ENCODE results near the gene KCNH1. TPM values are rescaled to one million over a fixed set of nuclear protein-coding genes. Genes with fewer than 3 reads are reported as not detected.

KCNH1 gene
- total RNA-seq, 1 experiment from 2014 or later, result not detected

DNA sequence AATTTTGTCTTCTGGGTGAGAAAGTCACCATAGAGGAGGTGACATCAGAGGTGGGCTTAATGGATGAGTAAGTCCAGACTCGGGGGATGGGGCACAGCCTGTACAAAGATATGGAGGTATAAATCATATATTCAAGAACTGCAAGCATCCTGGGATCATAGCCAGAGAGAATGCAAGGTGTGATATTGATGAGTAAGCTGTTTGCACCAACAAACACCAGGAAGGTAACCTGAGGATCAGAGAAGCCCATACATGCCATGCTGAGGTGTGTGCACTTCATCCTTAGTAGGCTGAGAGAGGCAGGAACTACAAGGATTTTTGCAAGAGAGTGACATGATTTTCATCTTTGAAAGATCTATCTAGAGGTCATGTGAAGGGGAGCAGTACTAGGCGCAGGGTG is 498.8 kb downstream of the KCNH1 start:
- Histone ChIP-seq H3K9me2 (ENCODE audit: insufficient read depth) (no peaks in the 10 kb centered on the region), H2AFZ (ENCODE audit: low read depth, low read length, poor library complexity, severe bottlenecking) (no peak overlapping the region), H3K9me3 (ENCODE audit: control insufficient read depth in 1 of 2, insufficient read depth in 1 of 2, low read depth in 1 of 2, low read length in 2 of 2) (no peaks in the 10 kb centered on the region), H3K27ac (ENCODE audit: low read depth, low read length) (no peak overlapping the region), H4K20me1 (ENCODE audit: insufficient read depth) (no peaks in the 10 kb centered on the region), H3K9ac (ENCODE audit: low read length) (no peak overlapping the region), H3K36me3 (ENCODE audit: control insufficient read depth in 1 of 2, insufficient read depth in 2 of 2, low read length in 2 of 2) (no peaks in the 10 kb centered on the region), H3K4me1 (ENCODE audit: control insufficient read depth in 1 of 2, insufficient read depth in 2 of 2, low read length in 2 of 2) (no peaks in the 10 kb centered on the region), H3K79me2 (ENCODE audit: insufficient read depth, low read length) (no peaks in the 10 kb centered on the region), H3K27me3 (ENCODE audit: insufficient read depth, low read length) (peaks cover 19% of the 10 kb centered on the region), H3K4me2 (ENCODE audit: low read length) (no peak overlapping the region), H3K4me3 (replicated peaks in 1 of 2; ENCODE audit: low read depth in 1 of 2, low read length in 2 of 2) (no peak overlapping the region)
- RAD21 ChIA-PET (ENCODE audit: low non-redundant PET in 1 of 2, low total read pairs in 2 of 2, uncharacterized antibody in 2 of 2, unreplicated experiment in 2 of 2), result no interaction called here
- DNase-seq (ENCODE audit: low read depth, low spot score), result no peak
- intact Hi-C loops (cut with micrococcal nuclease), result no loop called here
- no peak for TF ChIP-seq ZFX (IDR thresholded peaks at IDR 0.05)
- CTCF ChIA-PET, result no interaction called here
- no peak for ATAC-seq
- BruUV-seq (replicated peaks), result no TSS peak
- POLR2A ChIA-PET, result no interaction called here

DNA sequence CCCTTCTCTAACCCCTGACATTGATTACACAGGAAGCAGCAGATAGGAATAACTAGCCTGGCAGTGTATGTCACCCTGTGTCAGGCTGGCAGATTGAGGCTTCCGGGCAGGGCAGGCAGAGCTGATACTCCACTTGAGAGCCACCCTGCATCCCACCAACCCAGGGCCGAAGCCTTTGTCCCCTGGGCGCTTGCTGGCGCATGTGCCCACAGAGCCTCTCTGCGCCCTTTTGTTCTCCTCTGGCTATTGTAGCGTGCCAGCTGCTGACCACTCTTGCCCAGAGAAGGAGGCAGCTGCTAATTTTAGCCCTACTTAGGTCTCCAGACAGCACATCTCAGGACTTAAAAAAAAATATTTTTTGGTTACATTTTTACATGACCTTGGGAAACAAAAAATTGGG is 500.3 kb downstream of the KCNH1 start:
- intact Hi-C loops (cut with micrococcal nuclease), result no loop called here
- Histone ChIP-seq H3K27ac (ENCODE audit: low read depth, low read length) (no peak overlapping the region), H3K27me3 (ENCODE audit: insufficient read depth, low read length) (peaks cover 19% of the 10 kb centered on the region), H3K4me3 (replicated peaks in 1 of 2; ENCODE audit: low read depth in 1 of 2, low read length in 2 of 2) (no peak overlapping the region), H3K79me2 (ENCODE audit: insufficient read depth, low read length) (no peaks in the 10 kb centered on the region), H3K4me2 (ENCODE audit: low read length) (no peak overlapping the region), H3K9me2 (ENCODE audit: insufficient read depth) (no peaks in the 10 kb centered on the region), H4K20me1 (ENCODE audit: insufficient read depth) (no peaks in the 10 kb centered on the region), H3K9me3 (ENCODE audit: control insufficient read depth in 1 of 2, insufficient read depth in 1 of 2, low read depth in 1 of 2, low read length in 2 of 2) (no peaks in the 10 kb centered on the region), H2AFZ (ENCODE audit: low read depth, low read length, poor library complexity, severe bottlenecking) (no peak overlapping the region), H3K4me1 (ENCODE audit: control insufficient read depth in 1 of 2, insufficient read depth in 2 of 2, low read length in 2 of 2) (no peaks in the 10 kb centered on the region), H3K9ac (ENCODE audit: low read length) (no peak overlapping the region), H3K36me3 (ENCODE audit: control insufficient read depth in 1 of 2, insufficient read depth in 2 of 2, low read length in 2 of 2) (no peaks in the 10 kb centered on the region)
- no peak for TF ChIP-seq EGR1 (IDR thresholded peaks at IDR 0.05; ENCODE audit: low read depth)
- no peak for TF ChIP-seq SIN3A (IDR thresholded peaks at IDR 0.05; ENCODE audit: low read depth)
- ChIA-PET POLR2A (no interaction called here), CTCF (no interaction called here), RAD21 (ENCODE audit: low non-redundant PET in 1 of 2, low total read pairs in 2 of 2, uncharacterized antibody in 2 of 2, unreplicated experiment in 2 of 2) (no interaction called here)
- no TSS peak for BruUV-seq (replicated peaks)
- DNase-seq (ENCODE audit: low read depth, low spot score), result no peak
- ATAC-seq, result no peak

DNA sequence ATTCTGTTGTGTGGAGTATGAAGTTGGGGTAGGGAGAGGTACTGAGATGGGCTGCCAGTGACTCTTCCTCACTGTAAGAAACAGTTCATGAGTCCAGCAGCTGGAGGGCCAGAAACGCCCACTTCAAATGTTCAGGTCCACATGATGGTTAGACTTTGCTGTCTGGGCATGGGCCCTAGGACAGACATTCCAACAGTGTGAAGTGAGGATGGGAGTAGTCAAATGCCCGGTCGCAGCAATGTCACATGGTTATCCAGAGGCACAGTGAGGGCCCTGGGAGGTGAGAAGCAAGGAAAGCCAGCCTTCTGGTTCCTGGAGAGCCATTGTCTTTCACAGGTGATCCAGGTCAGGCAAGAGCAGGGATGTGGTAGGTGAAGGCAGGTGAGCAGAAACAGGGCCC is 500.8 kb downstream of the KCNH1 start:
- Histone ChIP-seq H3K4me3 (replicated peaks in 1 of 2; ENCODE audit: low read depth in 1 of 2, low read length in 2 of 2) (no peak overlapping the region), H3K4me2 (ENCODE audit: low read length) (no peak overlapping the region), H3K9ac (ENCODE audit: low read length) (no peak overlapping the region), H3K9me2 (ENCODE audit: insufficient read depth) (no peaks in the 10 kb centered on the region), H3K79me2 (ENCODE audit: insufficient read depth, low read length) (no peaks in the 10 kb centered on the region), H3K4me1 (ENCODE audit: control insufficient read depth in 1 of 2, insufficient read depth in 2 of 2, low read length in 2 of 2) (no peaks in the 10 kb centered on the region), H3K36me3 (ENCODE audit: control insufficient read depth in 1 of 2, insufficient read depth in 2 of 2, low read length in 2 of 2) (no peaks in the 10 kb centered on the region), H3K27ac (ENCODE audit: low read depth, low read length) (no peak overlapping the region), H3K27me3 (ENCODE audit: insufficient read depth, low read length) (peaks cover 16% of the 10 kb centered on the region), H3K9me3 (ENCODE audit: control insufficient read depth in 1 of 2, insufficient read depth in 1 of 2, low read depth in 1 of 2, low read length in 2 of 2) (no peaks in the 10 kb centered on the region), H4K20me1 (ENCODE audit: insufficient read depth) (no peaks in the 10 kb centered on the region), H2AFZ (ENCODE audit: low read depth, low read length, poor library complexity, severe bottlenecking) (no peak overlapping the region)
- ChIA-PET CTCF (no interaction called here), POLR2A (no interaction called here), RAD21 (ENCODE audit: low non-redundant PET in 1 of 2, low total read pairs in 2 of 2, uncharacterized antibody in 2 of 2, unreplicated experiment in 2 of 2) (no interaction called here)
- no peak for TF ChIP-seq ELF1 (IDR thresholded peaks at IDR 0.05; ENCODE audit: borderline replicate concordance, low read depth)
- TF ChIP-seq SIN3A (IDR thresholded peaks at IDR 0.05; ENCODE audit: low read depth), result no peak
- no peak for TF ChIP-seq ZBTB33 (IDR thresholded peaks at IDR 0.05; ENCODE audit: extremely low read depth, insufficient replicate concordance, low read length)
- TF ChIP-seq ATF3 (IDR thresholded peaks at IDR 0.05), result no peak
- no peak for TF ChIP-seq CEBPB (IDR thresholded peaks at IDR 0.05; ENCODE audit: low read depth)
- TF ChIP-seq EZH2 (IDR thresholded peaks at IDR 0.05), result no peak
- no peak for DNase-seq (ENCODE audit: low read depth, low spot score)
- ATAC-seq, result no peak
- BruUV-seq (replicated peaks), result no TSS peak
- intact Hi-C loops (cut with micrococcal nuclease), result no loop called here

Data from HCT116 (cell line).